HG03432 (cell line): ENCODE results near the gene YY1.

ENCODE experiments used
- ATAC-seq: cut with Tn5 transposase; IDR thresholded peaks from one replicate; pipeline ENCODE4 v1.9.1; 2021; ENCODE audit warnings: mild to moderate bottlenecking, moderate library complexity; ENCODE audit not compliant: unreplicated experiment

The YY1 gene

DNA sequence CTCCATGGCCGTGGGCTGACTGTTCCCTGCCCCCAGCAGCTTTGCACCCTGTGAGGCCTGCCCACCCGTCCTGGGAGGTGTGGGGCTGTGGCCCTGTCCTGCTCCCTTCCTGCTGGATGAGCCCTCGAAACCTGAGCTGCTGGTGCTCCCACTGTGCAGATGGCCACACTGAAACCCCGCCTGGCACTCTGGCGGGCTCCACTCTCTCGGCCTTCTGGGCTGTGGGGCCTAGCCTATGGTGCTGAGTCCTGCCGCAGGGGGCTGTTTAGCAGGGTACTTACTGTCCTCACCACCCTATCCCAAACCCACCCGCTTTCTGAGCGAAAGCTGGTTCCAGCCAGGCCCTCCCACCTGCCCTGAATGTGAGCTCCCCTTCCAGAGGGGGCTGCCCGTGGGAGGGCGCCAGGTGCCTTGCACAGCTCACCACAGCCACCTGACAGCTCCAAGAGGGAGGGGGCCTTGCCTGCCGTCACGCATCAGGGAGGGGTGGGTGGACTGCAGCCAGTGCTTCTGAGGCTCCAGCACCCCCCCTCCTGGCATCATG lies 91.5 kb downstream of the YY1 start:
- no peak for ATAC-seq

DNA sequence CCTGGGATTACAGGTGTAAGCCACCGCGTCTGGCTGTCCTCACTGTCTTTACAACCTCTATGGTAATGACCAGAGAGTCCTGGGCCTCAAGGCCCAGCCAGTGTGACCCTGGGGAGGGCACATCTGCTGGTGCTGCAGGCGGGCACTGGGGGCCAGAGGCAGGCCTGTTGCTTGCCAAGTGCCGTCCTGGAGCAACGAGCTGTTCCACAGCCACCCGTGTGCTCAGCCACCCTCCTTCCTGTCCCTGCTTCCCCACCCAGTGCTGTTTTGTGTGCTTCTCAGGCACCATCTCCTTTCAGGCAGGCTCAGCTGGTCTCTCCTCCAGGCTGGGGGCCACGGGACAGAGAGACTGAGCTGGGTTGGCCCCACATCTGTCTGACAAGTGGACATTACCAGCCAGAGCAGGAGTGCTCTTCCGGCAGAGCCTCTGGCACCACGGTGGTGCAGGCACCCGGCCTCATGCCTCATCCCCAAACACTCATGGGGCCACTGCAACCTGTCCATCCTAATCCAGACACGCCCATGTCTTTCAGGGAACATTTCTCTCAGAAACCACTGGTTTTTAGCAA lies 93.2 kb downstream of the YY1 start:
- ATAC-seq, result no peak
